H1 (cell line): ENCODE results near the gene KCNJ16. TPM values are rescaled to one million over a fixed set of nuclear protein-coding genes. Genes with fewer than 3 reads are reported as not detected.
A peak's percentile ranks its signal among the peaks of the same experiment; 100 is the strongest.

Experiments used
- CTCF ChIA-PET: fragments of 300-600 bp; sonication (Branson Sonifier 250); formaldehyde crosslinking; loops from one replicate; lab custom pipeline; 2021; ENCODE audit not compliant: partially characterized antibody; lab: Charles Lee
- POLR2A ChIA-PET: fragments of 300-600 bp; sonication (Branson Sonifier 250); formaldehyde crosslinking; loops from one replicate; lab custom pipeline; 2021; ENCODE audit warnings: inconsistent platforms; ENCODE audit not compliant: partially characterized antibody; lab: Charles Lee
- DNase-seq, 2 experiments: peaks; one replicate each; pipeline versions ENCODE4 v3.0.0 to v3.0.0-alpha.2; 2010 to 2022; ENCODE audit warnings: low spot score in 2 of 2, low read depth in 1 of 2, mixed read lengths in 1 of 2
- FAIRE-seq: peaks from 2 replicates; lab custom pipeline; 2011; peaks lifted over from hg19 to GRCh38; lab: Jason Lieb, UNC
- H2AFZ ChIP-seq: 2 replicates; pipeline ENCODE4 v1.8.1; 2012; ENCODE audit warnings: low read length, inconsistent platforms
- H2AK5ac ChIP-seq: 2 replicates; pipeline ENCODE4 v1.6.1; 2013; ENCODE audit warnings: low read depth, low read length
- H2BK120ac ChIP-seq: replicated peaks from 2 replicates; pipeline ENCODE3; 2013; ENCODE audit warnings: low read depth, low read length, inconsistent platforms
- H2BK12ac ChIP-seq: 2 replicates; pipeline ENCODE4 v1.6.1; 2013; ENCODE audit warnings: low read depth, low read length
- H2BK15ac ChIP-seq: 2 replicates; pipeline ENCODE4 v1.6.1; 2013; ENCODE audit warnings: low read length
- H2BK20ac ChIP-seq: 2 replicates; pipeline ENCODE4 v1.6.1; 2013; ENCODE audit warnings: low read length
- H2BK5ac ChIP-seq: 2 replicates; pipeline ENCODE4 v1.6.1; 2013; ENCODE audit warnings: low read depth, low read length
- H3K14ac ChIP-seq: 2 replicates; pipeline ENCODE4 v1.6.1; 2013; ENCODE audit warnings: inconsistent platforms; ENCODE audit not compliant: insufficient read length
- H3K18ac ChIP-seq: 2 replicates; pipeline ENCODE4 v1.6.1; 2013; ENCODE audit warnings: low read length; ENCODE audit errors: extremely low read depth
- H3K23ac ChIP-seq: 2 replicates; pipeline ENCODE4 v1.6.1; 2013; ENCODE audit warnings: inconsistent platforms; ENCODE audit not compliant: insufficient read length
- H3K23me2 ChIP-seq: 2 replicates; pipeline ENCODE4 v1.6.1; 2013; ENCODE audit warnings: low read depth, low read length
- H3K27ac ChIP-seq: 2 replicates; pipeline ENCODE4 v1.6.1; 2011; ENCODE audit warnings: low read depth, low read length, inconsistent platforms
- H3K27me3 ChIP-seq, 4 experiments: replicated peaks in 1 of 4; 1 replicate in 1 of 4; 2 replicates in 3 of 4; pipeline versions ENCODE4 v1.6.1 to v1.8.1; 2011 to 2013; ENCODE audit warnings: low read length in 3 of 4, mild to moderate bottlenecking in 3 of 4, inconsistent platforms in 2 of 4, mixed read lengths in 2 of 4, moderate library complexity in 1 of 4; ENCODE audit not compliant: control insufficient read depth in 3 of 4, insufficient read depth in 3 of 4; ENCODE audit errors: extremely low read depth in 1 of 4
- H3K36me3 ChIP-seq, 4 experiments: 2 replicates each; pipeline versions ENCODE4 v1.6.1 to v1.8.1; 2011 to 2013; ENCODE audit warnings: mild to moderate bottlenecking in 4 of 4, low read length in 3 of 4, moderate library complexity in 2 of 4, control low read depth in 1 of 4, inconsistent platforms in 1 of 4; ENCODE audit not compliant: insufficient read depth in 4 of 4, control insufficient read depth in 2 of 4
- H3K4ac ChIP-seq: replicated peaks from 2 replicates; pipeline ENCODE3; 2013; ENCODE audit warnings: low read length, low read depth, mixed read lengths, inconsistent platforms; ENCODE audit not compliant: insufficient read length
- H3K4me1 ChIP-seq, 4 experiments: replicated peaks in 1 of 4; 1 replicate in 1 of 4; 2 replicates in 3 of 4; pipeline versions ENCODE4 v1.6.1 to v1.8.1; 2011 to 2013; ENCODE audit warnings: low read length in 3 of 4, inconsistent platforms in 2 of 4, mixed read lengths in 1 of 4; ENCODE audit not compliant: insufficient read depth in 4 of 4, control insufficient read depth in 3 of 4
- H3K4me2 ChIP-seq, 2 experiments: 2 replicates each; pipeline versions ENCODE4 v1.6.1 to v1.8.1; 2011 to 2013; ENCODE audit warnings: low read depth in 2 of 2, low read length in 2 of 2, control low read depth in 1 of 2, inconsistent platforms in 1 of 2, mild to moderate bottlenecking in 1 of 2; ENCODE audit not compliant: insufficient read depth in 1 of 2
- H3K4me3 ChIP-seq, 4 experiments: fragments of 200-600, 300-600 bp in 1 of 4; sonication (generic), shearing (Covaris generic), sonication (Bioruptor Twin) in 1 of 4; 2 replicates each; pipeline versions ENCODE4 v1.5.1 to v1.8.1; 2011 to 2016; ENCODE audit warnings: low read length in 4 of 4, low read depth in 3 of 4, control low read depth in 2 of 4, inconsistent platforms in 2 of 4, mild to moderate bottlenecking in 2 of 4, mixed read lengths in 1 of 4, moderate library complexity in 1 of 4; ENCODE audit not compliant: insufficient read depth in 2 of 4; ENCODE audit errors: extremely low read depth in 1 of 4
- H3K56ac ChIP-seq: replicated peaks from 2 replicates; pipeline ENCODE3; 2013; ENCODE audit warnings: low read depth, mild to moderate bottlenecking, mixed read lengths, low read length, inconsistent platforms; ENCODE audit not compliant: insufficient read length
- H3K79me1 ChIP-seq: 2 replicates; pipeline ENCODE4 v1.6.1; 2013; ENCODE audit warnings: low read depth, low read length, control low read depth
- H3K79me2 ChIP-seq, 2 experiments: 2 replicates each; pipeline versions ENCODE4 v1.6.1 to v1.8.1; 2012 to 2013; ENCODE audit warnings: low read length in 2 of 2, mild to moderate bottlenecking in 2 of 2, inconsistent platforms in 1 of 2; ENCODE audit not compliant: insufficient read depth in 2 of 2, control insufficient read depth in 1 of 2
- H3K9ac ChIP-seq, 4 experiments: replicated peaks in 1 of 4; 1 replicate in 1 of 4; 2 replicates in 3 of 4; pipeline versions ENCODE4 v1.6.1 to v1.8.1; 2011 to 2013; ENCODE audit warnings: low read depth in 3 of 4, low read length in 3 of 4, control low read depth in 2 of 4, mild to moderate bottlenecking in 2 of 4, moderate library complexity in 2 of 4, inconsistent platforms in 1 of 4; ENCODE audit errors: extremely low read depth in 1 of 4
- H3K9me3 ChIP-seq, 2 experiments: 2 replicates each; pipeline versions ENCODE4 v1.6.1 to v1.8.1; 2012 to 2013; ENCODE audit warnings: mild to moderate bottlenecking in 2 of 2, moderate library complexity in 2 of 2, control low read depth in 1 of 2, inconsistent platforms in 1 of 2, low read depth in 1 of 2, low read length in 1 of 2, mixed read lengths in 1 of 2; ENCODE audit not compliant: insufficient read depth in 2 of 2
- H4K20me1 ChIP-seq, 2 experiments: replicated peaks in 1 of 2; 2 replicates each; pipeline versions ENCODE3 to v1.8.1; 2011 to 2013; ENCODE audit warnings: inconsistent platforms in 2 of 2, low read length in 2 of 2, mild to moderate bottlenecking in 1 of 2; ENCODE audit not compliant: insufficient read depth in 2 of 2, control insufficient read depth in 1 of 2
- H4K5ac ChIP-seq: 2 replicates; pipeline ENCODE4 v1.6.1; 2013; ENCODE audit warnings: low read length, low read depth, mixed read lengths, inconsistent platforms; ENCODE audit not compliant: insufficient read length
- H4K8ac ChIP-seq: 2 replicates; pipeline ENCODE4 v1.8.0; 2013; ENCODE audit warnings: mild to moderate bottlenecking, moderate library complexity, low read length, inconsistent platforms; ENCODE audit not compliant: insufficient read depth; ENCODE audit errors: extremely low read depth
- H4K91ac ChIP-seq: replicated peaks from 2 replicates; pipeline ENCODE3; 2013; ENCODE audit warnings: low read length, mixed read lengths, inconsistent platforms; ENCODE audit not compliant: insufficient read length
- CBX8 ChIP-seq: fragments of 300-800, 300-1000 bp; sonication (generic); IDR thresholded peaks from 2 replicates; pipeline ENCODE4 v1.7.1; 2016; ENCODE audit warnings: low read depth, low read length, borderline replicate concordance
- CEBPB ChIP-seq: IDR thresholded peaks from 2 replicates; pipeline ENCODE4 v1.6.1; 2012; ENCODE audit warnings: low read depth, low read length
- WGBS, 2 experiments: shearing (Covaris generic) in 1 of 2; methylation state at CpG; one replicate each; pipeline versions ENCODE4 v1.1.6 to v1.1.7; 2013 to 2015; ENCODE audit warnings: low lambda C conversion rate in 2 of 2, mixed read lengths in 2 of 2, inconsistent platforms in 1 of 2, low coverage in 1 of 2, missing lambda C conversion rate in 1 of 2; ENCODE audit not compliant: insufficient replicate concordance in 2 of 2, insufficient coverage in 1 of 2, insufficient read length in 1 of 2; ENCODE audit errors: extremely low coverage in 1 of 2, missing lambda C conversion rate in 1 of 2; 5-methylcytosine and 5-hydroxymethylcytosine counted together
- long read RNA-seq, 2 experiments: library from RNA in 1 of 2; library from capped mRNA in 1 of 2; stranded (forward); transcript quantifications; one replicate each; pipeline ENCODE4 v2.0.0, GENCODE V29; 2021; ENCODE audit warnings: inconsistent platforms in 1 of 2
- polyA minus RNA-seq, 3 experiments: library from RNA; depleted of rRNA, polyadenylated mRNA; stranded (reverse); fragments of >200 nt; gene quantifications; 1 replicate in 2 of 3; 2 replicates in 1 of 3; pipeline ENCODE4 v1.2.3, GENCODE V29; 2011
- polyA plus RNA-seq, 7 experiments: library from polyadenylated mRNA; depleted of rRNA in 3 of 7; stranded (reverse) in 5 of 7; unstranded in 2 of 7; fragments of >200 nt in 5 of 7; fragments of 200-250 nt in 2 of 7; gene quantifications; 1 replicate in 5 of 7; 2 replicates in 1 of 7; 4 replicates in 1 of 7; pipeline versions ENCODE4 v1.2.1 to v1.2.3, GENCODE V29; 2011 to 2013; ENCODE audit warnings: missing spikeins in 2 of 7, mixed read lengths in 2 of 7
- total RNA-seq: library from RNA; stranded (reverse); fragmentation: NEBNext Ultra II Directional; extraction: Animal tissue kit (Norgen Biotek cat#: 25700); gene quantifications from 2 replicates; pipeline ENCODE4 v1.2.1, GENCODE V29; 2021

KCNJ16 gene
- total RNA-seq: not detected in 2 replicates
- polyA plus RNA-seq (2011; rRNA removed): not detected in 2 replicates
- not detected for polyA plus RNA-seq (2011; cell fraction: cytosol; rRNA removed)
- not detected for polyA plus RNA-seq (2011; cell fraction: nucleus; rRNA removed)
- polyA plus RNA-seq (2012, experiment 1 of 2): not detected in 4 replicates
- not detected for polyA plus RNA-seq (2012, experiment 2 of 2)
- polyA plus RNA-seq (2013, experiment 1 of 2): not detected
- polyA plus RNA-seq (2013, experiment 2 of 2): not detected
- polyA minus RNA-seq (2011; rRNA and poly(A)+ RNA removed): not detected in 2 replicates
- not detected for polyA minus RNA-seq (2011; cell fraction: cytosol; rRNA and poly(A)+ RNA removed)
- polyA minus RNA-seq (2011; cell fraction: nucleus; rRNA and poly(A)+ RNA removed): not detected
- long read RNA-seq, experiment 1: 0 reads
- long read RNA-seq, experiment 2: 0 reads

DNA sequence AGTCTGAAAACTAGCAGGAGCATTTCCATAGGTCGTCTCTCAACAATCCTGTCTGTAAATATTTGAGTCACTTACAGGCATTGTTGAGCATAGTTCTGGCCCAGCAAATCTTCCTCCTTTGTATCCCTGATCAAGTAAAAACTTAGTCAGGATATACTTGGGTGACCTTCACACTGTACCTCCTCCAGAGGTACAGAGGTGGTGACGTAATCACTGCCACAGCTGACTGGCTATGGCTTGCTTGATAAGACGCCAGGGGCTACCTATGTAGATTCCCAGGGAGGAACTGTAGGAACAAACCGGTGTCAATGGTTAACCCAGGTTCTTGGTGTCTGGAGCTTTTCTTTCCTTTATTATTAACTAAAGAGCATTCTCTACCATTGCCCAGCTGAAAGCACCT, at the start of gene KCNJ16:
Gene KCNJ16, plus strand, starts transcription at position 270 of the 400 bp plus-strand sequence. CDS start 56,863 bp downstream, outside the sequence.
- WGBS, 2 experiments: 75% methylated on average over 4 of the region's 4 CpGs; no CpG with 5 or more reads in 1 of the 2 experiments
- H3K79me2 ChIP-seq: no peaks in the 10 kb centered on the region
- no peaks in the 10 kb centered on the region for H3K36me3 ChIP-seq
- ChIA-PET POLR2A (no interaction called here), CTCF (no interaction called here)
- FAIRE-seq (no peak), DNase-seq (no peak)
- H3K23me2 ChIP-seq: no peaks in the 10 kb centered on the region
- no peak for TF ChIP-seq CBX8
- peak; percentile 55; the same call in 1 of the 2 replicates for TF ChIP-seq CEBPB
- no peaks in the 10 kb centered on the region for H4K20me1 ChIP-seq
- H2AFZ ChIP-seq: no peak within 1 kb of the TSS
- H2BK120ac ChIP-seq: no peak within 1 kb of the TSS
- no peaks in the 10 kb centered on the region for H3K9me3 ChIP-seq
- no peak within 1 kb of the TSS for H4K5ac ChIP-seq
- H3K79me1 ChIP-seq: no peaks in the 10 kb centered on the region
- no peak within 1 kb of the TSS for H3K18ac ChIP-seq
- no peak within 1 kb of the TSS for H4K8ac ChIP-seq
- H3K14ac ChIP-seq: no peak within 1 kb of the TSS
- no peak within 1 kb of the TSS for H4K91ac ChIP-seq
- no peak within 1 kb of the TSS for H3K23ac ChIP-seq
- no peak within 1 kb of the TSS for H2BK15ac ChIP-seq
- H3K27ac ChIP-seq: no peak within 1 kb of the TSS
- H3K4me1 ChIP-seq: no peaks in the 10 kb centered on the region
- H3K9ac ChIP-seq: no peak within 1 kb of the TSS
- no peak within 1 kb of the TSS for H3K4ac ChIP-seq
- H2BK20ac ChIP-seq: no peak within 1 kb of the TSS
- H2BK12ac ChIP-seq: no peak within 1 kb of the TSS
- no peak within 1 kb of the TSS for H3K4me2 ChIP-seq
- H3K4me3 ChIP-seq: no peak within 1 kb of the TSS
- no peak within 1 kb of the TSS for H3K56ac ChIP-seq
- H2BK5ac ChIP-seq: no peak within 1 kb of the TSS
- no peak within 1 kb of the TSS for H2AK5ac ChIP-seq
- no peaks in the 10 kb centered on the region for H3K27me3 ChIP-seq
